ENCODE measurements around the gene PRSS21.

- TF ChIP-seq POLR2A (IDR thresholded peaks at IDR 0.05; ENCODE audit: low read length) (no peak), GATA1 (IDR thresholded peaks at IDR 0.05; ENCODE audit: low read depth, low read length) (no peak)
Measured at GRCh38 chr16:2829501-2830354, 12.7 kb downstream of the PRSS21 start, which contains the start of gene ZG16B.
